Neural cell (in vitro differentiated cells): Measurements from ENCODE around the gene CPEB1. TPM values are rescaled to one million over a fixed set of nuclear protein-coding genes. Genes with fewer than 3 reads are reported as not detected.

Source experiments
- H2AFZ ChIP-seq: fragments of 200-600, 300-800 bp; sonication (generic), shearing (Covaris generic); 2 replicates; pipeline ENCODE4 v1.6.0; 2014; ENCODE audit warnings: low read depth, mild to moderate bottlenecking, antibody characterized with exemption, low read length, moderate library complexity
- H3F3A ChIP-seq: fragments of 200-600 bp; shearing (Covaris generic); 2 replicates; pipeline ENCODE4 v1.6.1; 2016; ENCODE audit warnings: mild to moderate bottlenecking, moderate library complexity, mixed read lengths, antibody characterized with exemption, low read length; ENCODE audit not compliant: insufficient read depth, poor library complexity, severe bottlenecking
- H3K27ac ChIP-seq: fragments of 200-600, 300-800 bp; sonication (generic), shearing (Covaris generic); 2 replicates; pipeline ENCODE4 v1.5.1; 2014; ENCODE audit warnings: mild to moderate bottlenecking, low read length, moderate library complexity
- H3K27me3 ChIP-seq: fragments of 300-800, 200-600 bp; sonication (generic), shearing (Covaris generic); 2 replicates; pipeline ENCODE4 v1.6.0; 2014; ENCODE audit warnings: mild to moderate bottlenecking, low read depth, low read length, moderate library complexity; ENCODE audit not compliant: insufficient read depth
- H3K36me3 ChIP-seq: fragments of 300-800, 200-600 bp; sonication (generic), shearing (Covaris generic); 2 replicates; pipeline ENCODE4 v1.5.1; 2014; ENCODE audit warnings: mild to moderate bottlenecking, antibody characterized with exemption, low read length, moderate library complexity; ENCODE audit not compliant: insufficient read depth
- H3K4me2 ChIP-seq: fragments of 300-800, 200-600 bp; sonication (generic), shearing (Covaris generic); 2 replicates; pipeline ENCODE4 v1.6.0; 2014; ENCODE audit warnings: mild to moderate bottlenecking, low read length
- H3K4me3 ChIP-seq: fragments of 300-800, 200-600 bp; sonication (generic), shearing (Covaris generic); 2 replicates; pipeline ENCODE4 v1.5.1; 2014; ENCODE audit warnings: mild to moderate bottlenecking, low read length, moderate library complexity
- H3K79me2 ChIP-seq: fragments of 200-600 bp; shearing (Covaris generic); replicated peaks from 2 replicates; pipeline ENCODE4 v1.6.0; 2014; ENCODE audit warnings: mild to moderate bottlenecking, low read length, moderate library complexity; ENCODE audit not compliant: insufficient read depth
- H3K9ac ChIP-seq: fragments of 300-800, 200-600 bp; sonication (generic), shearing (Covaris generic); 2 replicates; pipeline ENCODE4 v1.6.1; 2016; ENCODE audit warnings: mild to moderate bottlenecking, low read length, mixed read lengths
- H3K9me2 ChIP-seq: fragments of 200-600 bp; shearing (Covaris generic); 2 replicates; pipeline ENCODE4 v1.6.1; 2016; ENCODE audit warnings: mild to moderate bottlenecking, low read length, mixed read lengths; ENCODE audit not compliant: insufficient read depth
- H3K9me3 ChIP-seq: fragments of 200-600, 300-800 bp; sonication (generic), shearing (Covaris generic); 2 replicates; pipeline ENCODE4 v1.6.1; 2016; ENCODE audit warnings: mild to moderate bottlenecking, mixed run types, low read length, moderate library complexity, mixed read lengths
- H4K20me1 ChIP-seq: fragments of 200-600 bp; shearing (Covaris generic); 2 replicates; pipeline ENCODE4 v1.6.1; 2016; ENCODE audit warnings: mild to moderate bottlenecking, mixed run types; ENCODE audit not compliant: insufficient read depth
- EP300 ChIP-seq: fragments of 450-650 bp; conservative IDR thresholded peaks from 2 replicates; pipeline ENCODE4 v1.6.1; 2014; ENCODE audit warnings: antibody characterized with exemption, mild to moderate bottlenecking, moderate library complexity; ENCODE audit not compliant: poor library complexity, severe bottlenecking
- EZH2 ChIP-seq: fragments of 200-600, 300-800 bp; shearing (Covaris generic), sonication (generic); IDR thresholded peaks from 2 replicates; pipeline ENCODE4 v1.6.1; 2014; ENCODE audit warnings: antibody characterized with exemption, low read length, borderline replicate concordance, mild to moderate bottlenecking; ENCODE audit not compliant: insufficient read depth, poor library complexity, severe bottlenecking
- MXI1 ChIP-seq: fragments of 450-650 bp; conservative IDR thresholded peaks from 2 replicates; pipeline ENCODE4 v1.6.1; 2014; ENCODE audit warnings: antibody characterized with exemption, mild to moderate bottlenecking; ENCODE audit not compliant: poor library complexity, severe bottlenecking
- POLR2AphosphoS5 ChIP-seq: IDR thresholded peaks from 2 replicates; pipeline ENCODE4 v1.6.1; 2012
- RAD21 ChIP-seq: fragments of 450-650 bp; conservative IDR thresholded peaks from 2 replicates; pipeline ENCODE4 v1.6.1; 2014; ENCODE audit warnings: antibody characterized with exemption, mild to moderate bottlenecking, moderate library complexity
- REST ChIP-seq: IDR thresholded peaks from 2 replicates; pipeline ENCODE4 v1.6.1; 2012; ENCODE audit warnings: borderline replicate concordance
- SMC3 ChIP-seq: fragments of 450-650 bp; conservative IDR thresholded peaks from 2 replicates; pipeline ENCODE4 v1.6.1; 2014; ENCODE audit warnings: antibody characterized with exemption, mild to moderate bottlenecking, moderate library complexity; ENCODE audit not compliant: poor library complexity
- TAF1 ChIP-seq: IDR thresholded peaks from 2 replicates; pipeline ENCODE4 v1.6.1; 2012; ENCODE audit warnings: low read depth
- polyA plus RNA-seq: library from polyadenylated mRNA; depleted of rRNA; stranded (reverse); fragments of >200 nt; gene quantifications from 2 replicates; pipeline ENCODE4 v1.2.3, GENCODE V29; 2014
- TF ChIP-seq, protein P1 (sequence below): fragments of 450-650 bp; IDR thresholded peaks from 2 replicates; pipeline ENCODE4 v1.5.1; 2014; ENCODE audit warnings: antibody characterized with exemption, mild to moderate bottlenecking, moderate library complexity; ENCODE audit not compliant: poor library complexity, severe bottlenecking

The CPEB1 gene
- polyA plus RNA-seq, 1 donor from 2014 or later = 0.61 TPM

DNA sequence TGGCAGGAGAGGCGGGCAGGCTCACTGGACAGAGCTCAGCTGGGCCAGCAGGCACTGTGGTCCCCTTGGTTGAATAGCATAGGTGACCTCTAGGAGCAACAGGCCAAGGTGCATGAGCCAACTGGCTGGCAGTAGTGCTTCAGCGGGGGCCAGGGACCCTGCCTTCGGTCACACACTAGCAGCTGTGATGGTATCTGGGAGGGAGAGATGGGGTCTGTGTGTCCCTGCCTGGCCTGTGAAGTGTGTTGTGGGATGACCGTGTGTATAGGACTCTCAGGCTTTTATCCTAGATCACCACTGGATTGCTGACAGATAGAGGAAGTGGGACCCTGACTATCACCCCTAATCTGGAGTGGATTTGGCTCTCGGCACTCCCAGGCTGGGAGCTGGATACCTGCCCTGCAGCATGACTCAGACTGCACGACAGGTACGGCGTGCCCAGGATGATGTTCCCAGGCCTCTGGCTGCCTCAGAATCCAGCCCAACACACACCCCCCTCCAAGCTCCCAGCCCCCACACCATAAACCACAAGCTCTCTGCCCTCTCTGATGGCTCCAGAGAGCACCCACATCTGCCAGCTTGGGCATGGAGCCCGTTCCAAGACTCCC, 114.7 kb downstream of the CPEB1 start:
- Histone ChIP-seq H3K27me3 (no peaks in the 10 kb centered on the region), H3K79me2 (no peaks in the 10 kb centered on the region), H3K4me3 (no peak overlapping the region), H3K27ac (no peak overlapping the region), H3K9me3 (no peaks in the 10 kb centered on the region), H2AFZ (no peak overlapping the region), H3K36me3 (no peaks in the 10 kb centered on the region), H3K9ac (no peak overlapping the region), H4K20me1 (no peaks in the 10 kb centered on the region), H3K9me2 (no peaks in the 10 kb centered on the region), H3F3A (no peaks in the 10 kb centered on the region), H3K4me2 (no peak overlapping the region)
- TF ChIP-seq SMC3 (no peak), RAD21 (no peak), MXI1 (no peak), EZH2 (no peak), TAF1 (no peak), POLR2AphosphoS5 (no peak), EP300 (no peak), REST (no peak)
- TF ChIP-seq, protein P1, sequence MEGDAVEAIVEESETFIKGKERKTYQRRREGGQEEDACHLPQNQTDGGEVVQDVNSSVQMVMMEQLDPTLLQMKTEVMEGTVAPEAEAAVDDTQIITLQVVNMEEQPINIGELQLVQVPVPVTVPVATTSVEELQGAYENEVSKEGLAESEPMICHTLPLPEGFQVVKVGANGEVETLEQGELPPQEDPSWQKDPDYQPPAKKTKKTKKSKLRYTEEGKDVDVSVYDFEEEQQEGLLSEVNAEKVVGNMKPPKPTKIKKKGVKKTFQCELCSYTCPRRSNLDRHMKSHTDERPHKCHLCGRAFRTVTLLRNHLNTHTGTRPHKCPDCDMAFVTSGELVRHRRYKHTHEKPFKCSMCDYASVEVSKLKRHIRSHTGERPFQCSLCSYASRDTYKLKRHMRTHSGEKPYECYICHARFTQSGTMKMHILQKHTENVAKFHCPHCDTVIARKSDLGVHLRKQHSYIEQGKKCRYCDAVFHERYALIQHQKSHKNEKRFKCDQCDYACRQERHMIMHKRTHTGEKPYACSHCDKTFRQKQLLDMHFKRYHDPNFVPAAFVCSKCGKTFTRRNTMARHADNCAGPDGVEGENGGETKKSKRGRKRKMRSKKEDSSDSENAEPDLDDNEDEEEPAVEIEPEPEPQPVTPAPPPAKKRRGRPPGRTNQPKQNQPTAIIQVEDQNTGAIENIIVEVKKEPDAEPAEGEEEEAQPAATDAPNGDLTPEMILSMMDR = no peak

DNA sequence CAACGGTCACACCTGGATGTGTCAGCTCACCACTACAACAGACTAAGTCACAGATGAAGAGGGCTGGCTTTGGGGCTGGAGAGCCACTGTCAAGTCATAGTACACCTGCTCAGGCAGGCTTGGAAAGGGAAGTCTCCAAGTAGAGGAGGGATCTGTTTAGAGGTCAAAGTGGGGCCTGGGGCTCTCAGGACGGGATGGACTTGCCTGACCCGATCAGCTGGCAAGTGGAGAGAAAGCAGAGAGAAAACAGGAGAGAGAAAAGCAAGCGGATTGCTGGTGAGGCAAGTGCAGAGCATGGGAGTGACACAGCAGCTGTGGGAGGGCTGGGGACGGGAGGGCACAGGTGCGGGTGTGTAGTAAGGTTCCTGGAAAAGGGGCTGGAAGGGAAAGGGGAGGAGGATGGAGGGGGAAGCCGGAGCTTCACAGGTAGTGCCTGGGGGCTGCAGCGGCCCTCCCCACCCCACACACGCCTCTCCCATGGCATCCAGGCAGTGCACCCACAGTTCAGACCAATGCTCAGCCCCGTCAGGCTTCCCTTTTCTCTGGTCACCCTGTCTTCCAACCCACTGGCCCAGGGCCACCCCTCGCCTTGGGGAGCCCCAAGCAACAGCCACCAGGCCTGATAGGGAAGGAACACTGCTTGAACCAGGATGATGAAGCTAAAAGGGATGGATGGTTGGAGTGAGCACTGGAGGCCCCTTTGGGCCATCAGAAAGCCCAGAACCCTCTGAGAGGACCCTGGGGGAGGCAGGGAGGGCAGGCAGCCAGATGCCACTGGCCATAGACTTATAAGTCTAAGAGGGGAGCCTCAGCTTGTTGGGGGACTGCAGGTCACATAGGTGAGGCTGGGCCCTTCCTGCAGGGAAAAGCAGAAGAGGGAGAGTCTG, 115.4 kb downstream of the CPEB1 start:
- no peak overlapping the region for H2AFZ ChIP-seq
- H3K9ac ChIP-seq = no peak overlapping the region
- no peak overlapping the region for H3K4me2 ChIP-seq
- no peaks in the 10 kb centered on the region for H3K27me3 ChIP-seq
- no peaks in the 10 kb centered on the region for H3K9me2 ChIP-seq
- no peak overlapping the region for H3K27ac ChIP-seq
- no peak overlapping the region for H3K4me3 ChIP-seq
- no peaks in the 10 kb centered on the region for H3K9me3 ChIP-seq
- H3K79me2 ChIP-seq = no peaks in the 10 kb centered on the region
- TF ChIP-seq MXI1 (no peak), EZH2 (no peak), SMC3 (no peak), REST (no peak), RAD21 (no peak), EP300 (no peak), POLR2AphosphoS5 (no peak), TAF1 (no peak)
- TF ChIP-seq, protein P1 = no peak
- H4K20me1 ChIP-seq = no peaks in the 10 kb centered on the region
- no peaks in the 10 kb centered on the region for H3F3A ChIP-seq
- no peaks in the 10 kb centered on the region for H3K36me3 ChIP-seq
